Bone marrow (tissue), 2 donors: ENCODE measurements around the gene NFATC3.
A peak's percentile ranks its signal among the peaks of the same experiment; 100 is the strongest.

Experiments used
- DNase-seq, 2 donors: peaks; one replicate each; lab custom pipeline; 2025; lab: John Stamatoyannopoulos, UW

NFATC3 gene

GRCh38 chr16:68073902-68074760, 11.0 kb upstream of the NFATC3 start:
- no peak for DNase-seq

GRCh38 chr16:68074850-68075555, 10.2 kb upstream of the NFATC3 start:
- DNase-seq = no peak

- no peak for DNase-seq
These were observed 9.2 kb upstream of the NFATC3 start for GRCh38 chr16:68075980-68076379.

GRCh38 chr16:68076560-68076959, 8.6 kb upstream of the NFATC3 start:
- no peak for DNase-seq

GRCh38 chr16:68077866-68078700, 7.1 kb upstream of the NFATC3 start:
- DNase-seq = no peak

- no peak for DNase-seq
These were observed 6.3 kb upstream of the NFATC3 start for GRCh38 chr16:68078701-68079375.

- no peak for DNase-seq
These were observed 5.9 kb upstream of the NFATC3 start for GRCh38 chr16:68079376-68079625.

GRCh38 chr16:68079626-68080344, 5.4 kb upstream of the NFATC3 start:
- DNase-seq = peak; percentile 25 to 92

- DNase-seq = no peak
These were observed 3.1 kb upstream of the NFATC3 start for GRCh38 chr16:68081861-68082628.

GRCh38 chr16:68082629-68083238, 2.4 kb upstream of the NFATC3 start:
- no peak for DNase-seq

GRCh38 chr16:68083239-68083781, 1.9 kb upstream of the NFATC3 start:
- no peak for DNase-seq

GRCh38 chr16:68083861-68084503, 1.2 kb upstream of the NFATC3 start:
- no peak for DNase-seq

- DNase-seq = peak; percentile 95 to 96
These were observed 489 bp upstream of the NFATC3 start for GRCh38 chr16:68084504-68085258.

GRCh38 chr16:68086336-68086841, 1.2 kb downstream of the NFATC3 start:
- DNase-seq = no peak

GRCh38 chr16:68086860-68087268, 1.7 kb downstream of the NFATC3 start:
- DNase-seq = no peak

GRCh38 chr16:68087688-68088087, 2.5 kb downstream of the NFATC3 start:
- no peak for DNase-seq

GRCh38 chr16:68088130-68088972, 3.2 kb downstream of the NFATC3 start:
- DNase-seq = no peak

- no peak for DNase-seq
These were observed 3.9 kb downstream of the NFATC3 start for GRCh38 chr16:68089067-68089466.
